ENCODE results near the gene WDR27.

The WDR27 gene

GRCh38 chr6:169498916-169499513, 202.8 kb downstream of the WDR27 start:
- no peak overlapping the region for H3K18ac ChIP-seq (ENCODE audit: low read length)
- no peak overlapping the region for H2AFZ ChIP-seq (ENCODE audit: low read length)
- H2BK120ac ChIP-seq (ENCODE audit: low read depth, low read length), result no peak overlapping the region
- H2BK12ac ChIP-seq (ENCODE audit: low read length), result no peak overlapping the region
- no peak overlapping the region for H3K4me2 ChIP-seq (ENCODE audit: insufficient read depth, low read length, poor library complexity, severe bottlenecking)
- no peak for DNase-seq (ENCODE audit: low spot score)
- H3K9me3 ChIP-seq (replicated peaks in 1 of 2; ENCODE audit: control insufficient read depth in 2 of 2, insufficient read depth in 1 of 2, low read depth in 1 of 2, low read length in 2 of 2), result peaks cover 0 to 2% of the 10 kb centered on the region in 2 donors
- H3K27ac ChIP-seq (replicated peaks; ENCODE audit: low read length), result no peak overlapping the region
- H2BK5ac ChIP-seq (ENCODE audit: low read length), result no peak overlapping the region
- H3K4me1 ChIP-seq (ENCODE audit: control insufficient read depth in 2 of 2, insufficient read depth in 1 of 2, low read depth in 1 of 2, low read length in 2 of 2), result no peaks in the 10 kb centered on the region
- WGBS, 2 donors (ENCODE audit: extremely low coverage in 2 of 2, insufficient read length in 2 of 2, insufficient replicate concordance in 1 of 2), result no CpG with 5 or more reads among the region's 15 CpGs
- H3K23ac ChIP-seq (ENCODE audit: low read depth, low read length, poor library complexity), result no peak overlapping the region
- H3K4me3 ChIP-seq (ENCODE audit: low read length in 2 of 2), result no peak overlapping the region
- H3K9ac ChIP-seq (ENCODE audit: low read depth, low read length, poor library complexity), result no peak overlapping the region
- H3K4ac ChIP-seq (ENCODE audit: low read length), result no peak overlapping the region
- no peak overlapping the region for H2AK5ac ChIP-seq (ENCODE audit: low read depth, low read length)
- H2BK15ac ChIP-seq (ENCODE audit: low read length), result no peak overlapping the region
- no peaks in the 10 kb centered on the region for H3K79me1 ChIP-seq (ENCODE audit: low read depth, low read length)
- H4K8ac ChIP-seq (ENCODE audit: low read depth, low read length), result no peak overlapping the region
- H4K91ac ChIP-seq (ENCODE audit: low read depth, low read length, poor library complexity), result no peak overlapping the region
- no peaks in the 10 kb centered on the region for H3K27me3 ChIP-seq (ENCODE audit: control insufficient read depth in 3 of 3, insufficient read depth in 3 of 3, low read depth in 1 of 3, low read length in 3 of 3)
- H3K14ac ChIP-seq (ENCODE audit: low read length), result no peak overlapping the region
- H3K36me3 ChIP-seq (replicated peaks in 1 of 2; ENCODE audit: control insufficient read depth in 2 of 2, insufficient read depth in 2 of 2, low read length in 2 of 2), result no peaks in the 10 kb centered on the region

GRCh38 chr6:169495601-169496000, 206.2 kb downstream of the WDR27 start:
- no peaks in the 10 kb centered on the region for H3K4me1 ChIP-seq (ENCODE audit: control insufficient read depth in 2 of 2, insufficient read depth in 1 of 2, low read depth in 1 of 2, low read length in 2 of 2)
- H2BK15ac ChIP-seq (ENCODE audit: low read length), result no peak overlapping the region
- H2BK12ac ChIP-seq (ENCODE audit: low read length), result no peak overlapping the region
- no peak overlapping the region for H3K4me2 ChIP-seq (ENCODE audit: insufficient read depth, low read length, poor library complexity, severe bottlenecking)
- no peak overlapping the region for H3K4ac ChIP-seq (ENCODE audit: low read length)
- no peaks in the 10 kb centered on the region for H3K36me3 ChIP-seq (replicated peaks in 1 of 2; ENCODE audit: control insufficient read depth in 2 of 2, insufficient read depth in 2 of 2, low read length in 2 of 2)
- H3K4me3 ChIP-seq (ENCODE audit: low read length in 2 of 2), result no peak overlapping the region
- no peak overlapping the region for H3K9ac ChIP-seq (ENCODE audit: low read depth, low read length, poor library complexity)
- no peak overlapping the region for H3K27ac ChIP-seq (replicated peaks; ENCODE audit: low read length)
- no peaks in the 10 kb centered on the region for H3K27me3 ChIP-seq (ENCODE audit: control insufficient read depth in 3 of 3, insufficient read depth in 3 of 3, low read depth in 1 of 3, low read length in 3 of 3)
- H4K91ac ChIP-seq (ENCODE audit: low read depth, low read length, poor library complexity), result no peak overlapping the region
- H2BK5ac ChIP-seq (ENCODE audit: low read length), result no peak overlapping the region
- no peak overlapping the region for H3K14ac ChIP-seq (ENCODE audit: low read length)
- no peaks in the 10 kb centered on the region for H3K79me1 ChIP-seq (ENCODE audit: low read depth, low read length)
- H2AFZ ChIP-seq (ENCODE audit: low read length), result no peak overlapping the region
- no peaks in the 10 kb centered on the region for H3K9me3 ChIP-seq (replicated peaks in 1 of 2; ENCODE audit: control insufficient read depth in 2 of 2, insufficient read depth in 1 of 2, low read depth in 1 of 2, low read length in 2 of 2)
- H4K8ac ChIP-seq (ENCODE audit: low read depth, low read length), result no peak overlapping the region
- no peak overlapping the region for H2BK120ac ChIP-seq (ENCODE audit: low read depth, low read length)
- H2AK5ac ChIP-seq (ENCODE audit: low read depth, low read length), result no peak overlapping the region
- no peak for DNase-seq (ENCODE audit: low spot score)
- H3K23ac ChIP-seq (ENCODE audit: low read depth, low read length, poor library complexity), result no peak overlapping the region
- H3K18ac ChIP-seq (ENCODE audit: low read length), result no peak overlapping the region

DNA sequence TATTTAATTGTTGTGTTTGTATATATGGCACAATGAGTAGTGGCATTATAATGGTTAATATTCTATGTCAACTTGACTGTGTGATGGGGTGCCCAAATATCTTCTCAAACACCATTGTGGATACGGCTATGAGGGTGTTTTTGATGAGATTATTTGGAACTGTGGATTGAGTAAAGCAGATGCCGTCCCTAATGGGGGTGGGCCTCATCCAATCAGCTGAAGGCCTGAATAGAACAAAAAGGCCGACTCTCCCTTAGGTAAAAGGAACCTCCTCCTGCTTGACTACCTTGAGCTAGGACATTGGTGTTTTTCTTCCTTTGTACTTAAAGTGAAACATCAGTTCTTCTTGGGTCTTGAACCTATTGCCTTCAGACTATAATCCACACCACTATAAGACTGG, 207.8 kb downstream of the WDR27 start:
- no peak for DNase-seq (ENCODE audit: low spot score)
- H3K4me3 ChIP-seq (ENCODE audit: low read length in 2 of 2), result no peak overlapping the region
- no peaks in the 10 kb centered on the region for H3K4me1 ChIP-seq (ENCODE audit: control insufficient read depth in 2 of 2, insufficient read depth in 1 of 2, low read depth in 1 of 2, low read length in 2 of 2)
- no peak overlapping the region for H3K4me2 ChIP-seq (ENCODE audit: insufficient read depth, low read length, poor library complexity, severe bottlenecking)
- H2BK12ac ChIP-seq (ENCODE audit: low read length), result no peak overlapping the region
- H2AK5ac ChIP-seq (ENCODE audit: low read depth, low read length), result no peak overlapping the region
- no peak overlapping the region for H4K91ac ChIP-seq (ENCODE audit: low read depth, low read length, poor library complexity)
- H2BK5ac ChIP-seq (ENCODE audit: low read length), result no peak overlapping the region
- H3K4ac ChIP-seq (ENCODE audit: low read length), result no peak overlapping the region
- H3K18ac ChIP-seq (ENCODE audit: low read length), result no peak overlapping the region
- no peaks in the 10 kb centered on the region for H3K36me3 ChIP-seq (replicated peaks in 1 of 2; ENCODE audit: control insufficient read depth in 2 of 2, insufficient read depth in 2 of 2, low read length in 2 of 2)
- no peaks in the 10 kb centered on the region for H3K79me1 ChIP-seq (ENCODE audit: low read depth, low read length)
- no peak overlapping the region for H2BK120ac ChIP-seq (ENCODE audit: low read depth, low read length)
- H3K23ac ChIP-seq (ENCODE audit: low read depth, low read length, poor library complexity), result no peak overlapping the region
- no peak overlapping the region for H2BK15ac ChIP-seq (ENCODE audit: low read length)
- H3K9ac ChIP-seq (ENCODE audit: low read depth, low read length, poor library complexity), result no peak overlapping the region
- H3K9me3 ChIP-seq (replicated peaks in 1 of 2; ENCODE audit: control insufficient read depth in 2 of 2, insufficient read depth in 1 of 2, low read depth in 1 of 2, low read length in 2 of 2), result no peaks in the 10 kb centered on the region
- no CpG with 5 or more reads among the region's 3 CpGs for WGBS, 2 donors (ENCODE audit: extremely low coverage in 2 of 2, insufficient read length in 2 of 2, insufficient replicate concordance in 1 of 2)
- H3K27me3 ChIP-seq (ENCODE audit: control insufficient read depth in 3 of 3, insufficient read depth in 3 of 3, low read depth in 1 of 3, low read length in 3 of 3), result no peaks in the 10 kb centered on the region
- H2AFZ ChIP-seq (ENCODE audit: low read length), result no peak overlapping the region
- H3K27ac ChIP-seq (replicated peaks; ENCODE audit: low read length), result no peak overlapping the region
- H4K8ac ChIP-seq (ENCODE audit: low read depth, low read length), result no peak overlapping the region
- H3K14ac ChIP-seq (ENCODE audit: low read length), result no peak overlapping the region

DNA sequence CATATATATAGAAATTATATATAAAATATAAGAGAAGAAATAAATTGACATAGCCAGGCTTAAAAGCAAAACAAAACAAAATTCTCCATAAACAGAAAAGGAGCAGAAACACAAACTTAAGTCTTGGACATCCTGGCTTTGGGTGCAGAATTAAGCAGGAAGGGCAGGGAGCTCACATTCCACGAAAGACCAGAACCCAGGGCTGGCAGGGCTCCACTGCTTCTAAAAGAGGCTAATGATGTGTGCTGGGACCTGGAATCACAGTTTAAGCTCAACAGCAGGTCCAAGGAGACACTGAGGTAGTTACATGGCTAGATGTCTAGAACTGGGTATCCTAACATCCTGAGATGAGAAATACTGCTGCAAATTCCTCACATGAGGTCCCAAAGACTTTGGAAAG, 210.3 kb downstream of the WDR27 start:
- Histone ChIP-seq H3K18ac (ENCODE audit: low read length) (no peak overlapping the region), H3K4me3 (ENCODE audit: low read length in 2 of 2) (peak overlapping the region in 1 of 2 donors; percentile 14), H4K8ac (ENCODE audit: low read depth, low read length) (no peak overlapping the region), H3K27ac (replicated peaks; ENCODE audit: low read length) (no peak overlapping the region), H2BK12ac (ENCODE audit: low read length) (no peak overlapping the region), H2AFZ (ENCODE audit: low read length) (no peak overlapping the region), H3K9me3 (replicated peaks in 1 of 2; ENCODE audit: control insufficient read depth in 2 of 2, insufficient read depth in 1 of 2, low read depth in 1 of 2, low read length in 2 of 2) (no peaks in the 10 kb centered on the region), H3K36me3 (replicated peaks in 1 of 2; ENCODE audit: control insufficient read depth in 2 of 2, insufficient read depth in 2 of 2, low read length in 2 of 2) (no peaks in the 10 kb centered on the region), H4K91ac (ENCODE audit: low read depth, low read length, poor library complexity) (no peak overlapping the region), H2BK5ac (ENCODE audit: low read length) (no peak overlapping the region), H3K9ac (ENCODE audit: low read depth, low read length, poor library complexity) (no peak overlapping the region), H2BK15ac (ENCODE audit: low read length) (no peak overlapping the region), H3K23ac (ENCODE audit: low read depth, low read length, poor library complexity) (no peak overlapping the region), H2BK120ac (ENCODE audit: low read depth, low read length) (no peak overlapping the region), H3K4me2 (ENCODE audit: insufficient read depth, low read length, poor library complexity, severe bottlenecking) (no peak overlapping the region), H3K27me3 (ENCODE audit: control insufficient read depth in 3 of 3, insufficient read depth in 3 of 3, low read depth in 1 of 3, low read length in 3 of 3) (no peaks in the 10 kb centered on the region), H3K14ac (ENCODE audit: low read length) (no peak overlapping the region), H3K79me1 (ENCODE audit: low read depth, low read length) (no peaks in the 10 kb centered on the region), H2AK5ac (ENCODE audit: low read depth, low read length) (no peak overlapping the region), H3K4ac (ENCODE audit: low read length) (no peak overlapping the region), H3K4me1 (ENCODE audit: control insufficient read depth in 2 of 2, insufficient read depth in 1 of 2, low read depth in 1 of 2, low read length in 2 of 2) (peaks cover 1 to 4% of the 10 kb centered on the region in 2 donors)
- WGBS, 2 donors (ENCODE audit: extremely low coverage in 2 of 2, insufficient read length in 2 of 2, insufficient replicate concordance in 1 of 2), result no CpG with 5 or more reads among the region's 1 CpG
- no peak for DNase-seq (ENCODE audit: low spot score)
